GM18505 (cell line): ENCODE measurements around the gene PRCP.
A peak's percentile ranks its signal among the peaks of the same experiment; 100 is the strongest.
"Not testable (repeated sequence)": the region's sequence is repeated elsewhere in the genome, so short reads cannot be mapped to it uniquely, and the experiment has no call there.

Source experiments
- ATAC-seq: cut with Tn5 transposase; IDR thresholded peaks from one replicate; pipeline ENCODE4 v1.9.1; 2021; ENCODE audit not compliant: unreplicated experiment
- POLR2A ChIP-seq: IDR thresholded peaks from 4 replicates; pipeline ENCODE4 v1.6.1; 2011; ENCODE audit warnings: borderline replicate concordance; ENCODE audit not compliant: insufficient read depth, insufficient read length; ENCODE audit errors: extremely low read depth

The PRCP gene

DNA sequence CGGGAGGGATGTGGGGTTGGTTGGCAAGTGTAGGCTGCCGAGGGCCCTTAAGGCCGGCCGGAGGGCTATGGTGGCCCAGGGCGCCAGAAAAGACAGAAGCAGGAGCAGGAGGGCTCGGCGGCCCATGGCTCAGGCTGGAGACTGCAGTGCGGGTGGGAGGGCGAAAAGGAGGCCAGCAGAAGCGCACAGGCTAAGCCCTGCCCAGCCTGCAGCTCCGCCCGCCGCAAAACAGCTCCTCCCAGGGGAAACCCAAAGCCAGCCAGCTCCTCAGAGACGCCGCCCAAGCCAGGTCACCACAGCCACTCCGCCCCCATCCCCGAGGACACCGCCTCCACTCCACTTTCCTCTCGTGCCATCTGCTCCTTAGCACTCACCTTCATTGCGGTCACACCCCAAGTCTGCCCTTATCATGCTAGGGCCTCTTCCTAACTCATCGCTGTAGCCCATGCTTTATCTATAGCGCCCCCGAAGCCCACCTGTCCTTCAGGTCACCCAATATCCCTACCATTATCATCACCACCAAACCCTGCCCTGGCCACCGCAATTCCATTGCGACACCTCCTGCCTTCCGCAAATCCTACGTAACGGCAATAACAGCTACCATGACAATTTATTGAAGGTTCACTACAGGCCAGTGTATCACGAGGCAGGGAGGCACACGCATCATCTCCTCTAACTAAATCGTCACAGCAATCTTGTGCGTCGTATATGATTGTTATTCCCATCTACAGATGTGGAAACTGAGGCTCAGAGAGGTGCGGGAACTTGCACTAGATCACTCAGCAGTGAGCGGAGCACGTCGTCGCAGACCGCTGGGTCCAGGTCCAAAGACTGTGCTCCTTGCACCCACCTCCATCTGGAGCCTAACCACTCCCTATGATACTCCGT lies at the start of gene PRCP:
TSS of gene PRCP (minus strand) at position 154 of the 888 bp plus-strand sequence. CDS start at position 126, 28 bp downstream.
- ATAC-seq = peak; percentile 76

DNA sequence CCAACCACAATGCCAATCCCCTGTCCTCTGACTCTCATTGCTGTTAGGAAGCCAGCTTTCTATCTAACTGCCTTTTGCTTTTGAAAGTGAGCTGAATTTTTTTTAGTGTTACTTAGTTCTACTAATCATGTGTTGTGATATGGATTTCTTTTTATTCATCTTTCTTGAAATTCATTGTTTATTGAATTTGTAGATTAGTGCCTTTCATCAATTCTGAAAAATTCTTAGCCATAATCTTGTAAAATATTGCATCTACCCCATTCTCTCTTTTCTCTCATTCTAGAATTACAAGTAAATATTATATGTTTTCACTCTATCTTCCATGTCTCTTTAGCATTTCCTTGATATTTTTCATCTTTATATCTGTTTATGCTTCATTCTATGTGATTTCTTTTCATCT lies 49.1 kb upstream of the PRCP start:
- no peak for ATAC-seq
- TF ChIP-seq POLR2A = no peak

More for the DNA sequence above, at the start of gene PRCP:
- peak; percentile 79 for TF ChIP-seq POLR2A

DNA sequence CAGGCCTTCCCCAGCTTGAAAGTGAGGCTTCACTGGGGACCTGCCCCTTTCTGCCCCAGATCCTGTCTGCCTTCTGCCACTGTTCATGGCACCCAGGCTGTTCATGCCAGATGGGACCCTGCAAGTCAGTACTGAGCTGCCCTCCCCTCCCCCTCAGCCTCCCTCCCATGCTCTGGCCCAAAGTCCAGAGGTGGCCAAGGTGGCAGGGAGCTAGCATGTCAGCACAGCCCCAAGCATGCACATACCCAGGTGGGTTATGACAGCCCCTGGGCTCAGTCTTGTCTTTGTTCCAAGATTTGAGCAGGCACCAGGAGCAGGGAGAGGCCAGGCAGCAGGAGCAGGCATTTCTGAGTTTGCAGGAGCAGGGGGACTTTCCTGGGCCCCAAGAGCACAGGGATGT lies 45.5 kb upstream of the PRCP start:
- ATAC-seq = no peak

DNA sequence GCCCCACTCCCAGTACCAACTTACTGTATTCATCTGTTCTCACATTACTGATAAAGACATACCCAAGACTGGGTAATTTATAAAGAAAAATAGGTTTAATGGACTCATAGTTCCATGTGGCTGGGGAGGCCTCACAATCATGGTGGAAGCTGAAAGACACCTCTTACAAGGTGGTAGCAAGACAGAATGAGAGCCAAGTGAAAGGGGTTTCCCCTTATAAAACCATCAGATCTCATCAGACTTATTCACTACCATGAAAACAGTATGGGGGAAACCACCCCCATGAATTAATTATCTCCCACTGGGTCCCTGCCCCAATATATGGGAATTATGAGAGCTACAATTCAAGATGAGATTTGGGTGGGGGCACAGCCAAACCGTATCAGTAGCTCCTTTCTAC lies 44.8 kb upstream of the PRCP start:
- ATAC-seq = not testable (repeated sequence)

More for the DNA sequence above, 45.5 kb upstream of the PRCP start:
- TF ChIP-seq POLR2A = no peak

DNA sequence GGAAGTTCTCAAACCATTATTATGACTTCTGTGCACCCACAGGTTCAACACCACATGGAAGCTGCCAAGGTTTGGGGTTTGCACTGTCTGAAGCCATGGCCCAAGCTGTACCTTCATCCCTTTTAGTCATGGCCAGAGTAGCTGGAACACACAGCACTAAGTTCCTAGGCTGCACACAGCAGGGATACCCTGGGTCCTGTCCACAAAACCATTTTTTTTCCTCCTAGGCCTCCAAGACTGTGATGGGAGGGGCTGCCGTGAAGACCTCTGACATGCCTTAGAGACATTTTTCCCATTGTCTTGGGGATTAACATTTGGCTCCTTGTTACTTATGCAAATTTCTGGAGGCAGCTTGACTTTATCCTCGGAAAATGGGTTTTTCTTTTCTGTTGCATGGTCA lies 44.0 kb upstream of the PRCP start:
- no peak for ATAC-seq
- TF ChIP-seq POLR2A = no peak

DNA sequence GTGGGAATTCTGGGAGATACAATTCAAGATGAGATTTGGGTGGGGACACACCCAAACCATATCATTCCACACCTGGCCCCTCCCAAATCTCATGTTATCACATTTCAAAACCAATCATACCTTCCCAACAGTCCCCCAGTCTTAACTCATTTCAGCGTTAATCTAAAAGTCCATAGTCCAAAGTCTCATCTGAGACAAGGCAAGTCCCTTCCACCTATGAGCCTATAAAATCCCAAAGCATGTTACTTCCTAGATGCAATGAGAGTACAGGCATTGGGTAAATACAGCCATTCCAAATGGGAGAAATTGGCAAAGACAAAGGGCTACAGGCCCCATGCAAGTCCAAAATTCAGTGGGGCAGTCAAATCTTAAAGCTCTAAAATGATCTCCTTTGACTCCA lies 43.2 kb upstream of the PRCP start:
- not testable (repeated sequence) for ATAC-seq

DNA sequence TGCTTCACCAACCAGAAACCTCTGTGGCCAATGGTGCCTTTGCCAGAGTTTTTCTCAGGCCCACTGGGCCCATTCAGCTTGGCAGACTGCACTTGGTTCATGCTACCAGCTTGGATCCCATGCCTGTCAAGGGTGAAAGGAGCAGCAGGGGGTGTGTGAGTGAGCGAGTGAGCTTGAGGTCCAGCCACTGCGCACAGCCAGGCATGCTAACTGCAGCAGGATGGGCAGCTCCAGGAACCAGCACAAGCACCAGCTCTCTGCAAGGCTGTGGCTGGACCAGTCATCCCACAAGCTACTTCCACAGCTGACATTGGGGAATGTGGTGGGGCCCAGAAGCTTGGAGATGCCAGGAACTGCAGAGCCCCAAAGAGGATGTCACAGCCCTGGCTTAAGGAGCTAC lies 42.1 kb upstream of the PRCP start:
- ATAC-seq = no peak
- TF ChIP-seq POLR2A = no peak

DNA sequence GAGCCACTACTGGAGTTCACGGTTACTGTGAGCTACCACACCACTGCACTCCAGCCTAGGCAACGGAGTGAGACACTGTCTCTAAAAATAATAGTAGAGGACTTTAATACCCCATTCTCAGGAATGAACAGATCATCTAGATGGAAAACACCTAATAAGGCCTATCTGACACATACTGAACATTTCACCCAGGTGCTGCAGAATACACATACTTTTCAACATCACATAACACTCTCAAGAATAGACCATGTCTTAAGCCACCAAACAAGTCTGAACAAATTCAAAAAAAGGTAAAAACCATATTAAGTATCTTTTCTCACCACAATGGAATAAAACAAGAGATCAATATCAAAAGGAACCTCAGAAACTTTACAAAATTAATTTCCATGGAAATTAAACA lies 39.2 kb upstream of the PRCP start:
- ATAC-seq = no peak
- TF ChIP-seq POLR2A = no peak

DNA sequence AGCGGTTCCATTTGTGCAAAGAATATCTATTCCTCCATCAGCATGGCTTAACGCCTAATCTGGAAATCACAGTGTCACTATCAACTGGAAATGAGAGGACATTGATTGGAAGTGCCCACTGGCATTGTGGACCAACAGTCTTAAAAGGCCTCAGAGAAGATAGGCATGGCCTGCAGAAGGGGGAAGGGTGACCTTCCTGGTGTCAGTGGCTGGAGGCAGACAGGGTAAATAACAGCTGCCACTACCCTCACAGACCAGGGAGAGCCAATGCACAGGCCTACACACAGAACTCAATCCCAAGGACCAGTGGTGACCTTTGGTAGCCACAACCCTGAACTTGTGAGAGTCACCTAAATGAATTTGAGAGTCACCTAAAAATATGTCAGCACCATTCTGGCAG lies 37.3 kb upstream of the PRCP start:
- no peak for TF ChIP-seq POLR2A
- no peak for ATAC-seq

DNA sequence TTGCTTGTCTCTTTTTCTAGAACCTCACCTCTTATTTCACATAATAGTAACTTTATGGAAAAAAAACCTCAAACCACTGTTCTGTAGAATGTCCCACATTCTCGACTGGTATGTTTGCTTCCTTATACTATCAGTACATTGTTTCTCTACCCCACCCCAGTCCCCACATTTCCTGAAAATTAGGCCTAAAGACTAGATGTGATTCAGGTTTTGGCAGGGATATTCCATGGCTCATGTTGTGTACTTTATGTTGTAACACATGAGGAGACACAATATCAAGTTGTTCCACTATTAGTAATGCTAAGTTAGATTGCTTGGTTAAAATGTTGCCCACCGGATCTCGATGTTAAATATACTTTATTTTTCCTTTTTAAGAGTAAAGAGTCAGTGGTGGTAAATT lies 36.0 kb upstream of the PRCP start:
- no peak for ATAC-seq
- TF ChIP-seq POLR2A = no peak

DNA sequence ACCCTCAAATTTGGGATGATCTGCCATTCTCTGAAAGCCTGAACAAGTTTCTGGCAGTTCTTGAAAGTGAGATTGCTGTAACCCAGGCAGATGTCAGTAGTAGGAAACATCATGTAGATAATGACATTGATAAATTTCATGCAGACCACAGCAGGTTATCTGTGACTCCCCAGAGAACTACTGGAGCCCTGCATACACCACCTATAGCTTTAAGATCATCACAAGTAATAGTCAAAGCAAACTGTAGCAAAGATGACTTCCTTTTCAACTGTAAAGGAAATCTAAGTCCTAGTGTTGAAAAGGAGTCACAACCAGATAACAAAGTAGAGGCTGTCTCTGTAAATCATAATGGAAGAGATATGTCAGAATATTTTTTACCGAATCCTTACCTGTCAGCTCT lies 32.3 kb upstream of the PRCP start:
- TF ChIP-seq POLR2A = no peak
- no peak for ATAC-seq

DNA sequence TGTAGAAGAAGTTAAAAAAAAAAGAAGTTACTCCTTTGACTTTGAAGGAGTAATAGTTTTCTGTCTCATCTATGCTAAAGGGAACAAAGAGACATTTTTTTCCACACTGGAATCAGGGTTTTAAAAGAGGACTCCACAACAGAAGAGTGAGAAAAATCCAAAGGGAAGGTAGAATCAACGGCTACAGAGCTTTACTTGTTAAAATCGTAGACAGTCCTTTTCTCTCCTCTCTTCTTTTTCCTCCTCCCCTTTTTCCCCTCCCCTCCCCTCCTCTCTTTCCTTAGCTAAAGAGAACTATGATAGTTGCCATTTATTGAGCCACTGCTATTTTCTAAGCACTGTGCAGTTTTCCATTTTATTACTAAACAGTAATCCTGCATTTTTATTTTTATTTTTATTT lies 30.5 kb upstream of the PRCP start:
- TF ChIP-seq POLR2A = no peak
- ATAC-seq = no peak

DNA sequence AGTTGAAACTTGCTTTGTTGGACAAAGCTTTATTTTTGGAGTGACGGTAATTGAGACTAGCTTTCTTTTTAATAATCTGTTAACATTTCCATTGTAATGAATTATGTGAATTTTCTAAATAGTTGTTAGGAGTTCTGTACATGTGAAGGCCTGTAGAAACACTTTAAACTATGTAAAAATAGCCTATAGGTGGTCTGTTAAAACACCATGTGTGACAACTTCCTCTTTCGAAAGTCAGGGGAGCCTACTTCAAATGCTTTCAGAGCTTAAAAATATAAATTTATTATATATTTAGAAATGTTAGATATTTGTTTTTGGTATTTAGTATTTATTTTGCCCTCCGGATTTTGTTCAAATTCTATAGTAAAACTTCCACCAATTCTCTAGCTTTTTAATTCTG lies 30.0 kb upstream of the PRCP start:
- no peak for ATAC-seq
- no peak for TF ChIP-seq POLR2A

DNA sequence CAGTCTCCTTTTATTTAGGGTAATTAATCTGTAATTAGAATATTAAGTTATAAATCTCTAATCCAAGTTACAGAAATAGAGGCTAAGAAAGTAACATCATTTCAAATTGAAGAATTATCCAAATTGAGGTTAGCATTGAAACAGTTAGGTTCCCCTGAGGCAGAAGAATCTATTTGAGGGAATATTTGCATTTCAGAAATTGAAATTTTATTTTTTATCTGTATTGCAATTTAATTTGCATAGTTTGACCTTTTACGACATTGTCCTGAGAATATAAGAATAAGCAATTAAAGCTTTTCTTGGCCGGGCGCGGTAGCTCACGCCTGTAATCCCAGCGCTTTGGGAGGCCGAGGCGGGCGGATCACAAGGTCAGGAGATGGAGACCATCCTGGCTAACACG lies 28.9 kb upstream of the PRCP start:
- TF ChIP-seq POLR2A = no peak
- no peak for ATAC-seq
